Heart left ventricle (tissue), 16 donors: ENCODE measurements around the gene PIGM. TPM values are rescaled to one million over a fixed set of nuclear protein-coding genes. Genes with fewer than 3 reads are reported as not detected.

Experiments
- ATAC-seq, 4 donors: fragments of 200-7000 bp; cut with Tn5 transposase; one replicate each; pipeline ENCODE4 v1.9.1; 2020 to 2022; ENCODE audit warnings: moderate library complexity in 4 of 4, mild to moderate bottlenecking in 3 of 4, moderate number of reproducible peaks in 1 of 4
- DNase-seq, 5 donors: peaks; one replicate each; pipeline ENCODE4 v3.0.0-alpha.2; 2020
- H3K27ac ChIP-seq, 12 donors: fragments of 200-600 bp; sonication (generic) in 4 of 12; one replicate each; pipeline versions ENCODE4 v1.5.0 to v1.8.0; 2016 to 2022; ENCODE audit warnings: mild to moderate bottlenecking in 2 of 12
- H3K27me3 ChIP-seq, 9 donors: fragments of 200-600 bp; sonication (generic) in 2 of 9; one replicate each; pipeline versions ENCODE4 v1.5.1 to v1.8.0; 2016 to 2022; ENCODE audit warnings: mild to moderate bottlenecking in 3 of 9
- H3K36me3 ChIP-seq, 9 donors: fragments of 200-600 bp; sonication (generic) in 2 of 9; one replicate each; pipeline versions ENCODE4 v1.5.0 to v1.8.0; 2018 to 2022; ENCODE audit warnings: mild to moderate bottlenecking in 2 of 9
- H3K4me1 ChIP-seq, 12 donors: fragments of 200-600 bp; sonication (generic) in 4 of 12; one replicate each; pipeline versions ENCODE4 v1.5.0 to v1.8.0; 2016 to 2022; ENCODE audit warnings: mild to moderate bottlenecking in 3 of 12
- H3K4me3 ChIP-seq, 12 donors: fragments of 200-600 bp; sonication (generic) in 4 of 12; one replicate each; pipeline versions ENCODE4 v1.5.0 to v1.8.0; 2017 to 2022; ENCODE audit warnings: mild to moderate bottlenecking in 9 of 12, moderate library complexity in 4 of 12
- H3K9me3 ChIP-seq, 12 donors: fragments of 200-600 bp; sonication (generic) in 4 of 12; one replicate each; pipeline versions ENCODE4 v1.5.0 to v1.8.0; 2016 to 2022; ENCODE audit warnings: mild to moderate bottlenecking in 1 of 12
- CTCF ChIP-seq, 12 donors: fragments of 200-600 bp; sonication (generic) in 4 of 12; IDR thresholded peaks; one replicate each; pipeline versions ENCODE4 v1.5.0 to v1.8.0; 2018 to 2022; ENCODE audit warnings: antibody characterized with exemption in 12 of 12, mild to moderate bottlenecking in 5 of 12
- POLR2A ChIP-seq, 2 donors: fragments of 450-650 bp; IDR thresholded peaks; one replicate each; pipeline ENCODE4 v1.6.1; 2017; ENCODE audit warnings: antibody characterized with exemption in 2 of 2, mild to moderate bottlenecking in 2 of 2, moderate library complexity in 2 of 2
- WGBS, 4 donors: extraction: QIAGEN DNeasy Blood & Tissue Kit in 2 of 4; methylation state at CpG; one replicate each; pipeline versions ENCODE4 v1.1.5 to v1.1.7; 2013 to 2018; 5-methylcytosine and 5-hydroxymethylcytosine counted together
- intact Hi-C, 10 donors: fragments of 100-400 bp; cut with DNase I; formaldehyde crosslinking; loops; one replicate each; pipeline versions ENCODE4 v1.11.1 to v1.14.2; 2022
- polyA plus RNA-seq, 2 donors: library from polyadenylated mRNA; stranded (reverse); fragments of 200-250 nt; gene quantifications; one replicate each; pipeline ENCODE4 v1.2.3, GENCODE V29; 2013
- total RNA-seq, 9 donors: library from RNA; depleted of rRNA in 2 of 9; stranded (reverse); fragments of >200 nt in 2 of 9; fragmentation: NEBNext Ultra II Directional in 3 of 9; extraction: Animal tissue kit (Norgen Biotek cat#: 25700) in 3 of 9; gene quantifications; one replicate each; pipeline versions ENCODE4 v1.1.0 to v1.2.4, GENCODE V29; 2016 to 2023
- donor health status: ischemic (EF 13 %, LVEDD 7.1; RV severe dilation, severe dysfunction).
- donor health status: healthy with polysubstance abuse.
- donor health status: DM: no; HTN: yes; CAD: no.
- donor health status: DM: no; HTN: no; CAD: no.
- donor health status: ischemic (EF 25% LVEDD 6.9; RV normal size, moderate dysfunction).
- donor health status: ischemic (EF 25% LVEDD 5.7; RV mildly dilated, moderate dysfunction).
- donor health status: healthy.
- donor health status: DM: yes; HTN: yes; CAD: no.
- donor health status: ischemic (EF 35%, LVEDD 5.7; RV mildly dilated, moderate dysfunction).
- donor health status: nonischemic (EF 11% LVEDD 7.7; RV severe dilation, severe dysfunction).
- donor health status: DM: yes; HTN: yes; CAD: no.
- donor health status: PGD.
- donor health status: ischemic (EF 29% LVEDD 5.4; RV normal size, mild dysfunction).
- donor health status: nonischemic (EF 23%, LVEDD 6.1; RV moderate dilation, normal function).

PIGM gene
- total and polyA plus RNA-seq, 11 donors: 1.6 to 4.1 (median 2.3) TPM

DNA sequence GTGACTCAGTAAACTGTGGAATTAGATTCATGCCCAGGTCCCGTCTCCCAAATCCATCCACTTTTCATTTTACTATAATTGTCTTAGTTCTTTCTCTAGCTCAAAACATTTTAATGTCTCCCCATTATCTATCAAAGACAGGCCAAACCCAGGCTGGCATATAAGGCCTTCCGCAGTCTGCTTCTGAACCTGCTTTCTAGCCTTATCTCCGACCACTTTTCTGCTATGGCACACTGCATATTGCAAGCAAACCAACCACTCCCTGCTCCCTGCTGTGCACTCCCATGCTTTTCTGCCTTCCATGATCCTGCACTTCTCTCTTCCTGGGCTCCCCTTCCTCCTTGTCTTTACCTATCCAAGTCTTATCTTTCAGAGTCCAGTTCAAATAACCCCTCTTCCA, 17.3 kb upstream of the PIGM start:
- intact Hi-C loops: loop anchor here in 3 of 10 donors (5.0 kb wide), 2 partner anchors 33 to 38 kb away; partner anchors contain the start of gene KCNJ9 (in 2 of the 3)
- peaks cover 0 to 14% (median 8%) of the 10 kb centered on the region in 12 donors for H3K4me1 ChIP-seq
- no peak overlapping the region for H3K4me3 ChIP-seq
- DNase-seq (no peak), ATAC-seq (no peak)
- 80 to 90% (median 85%) methylated on average over 3 of the region's 3 CpGs for WGBS, 4 donors
- H3K27me3 ChIP-seq: peaks cover 0 to 25% (median 0%) of the 10 kb centered on the region in 9 donors
- TF ChIP-seq POLR2A (IDR thresholded peaks at IDR 0.05): no peak
- no peak for TF ChIP-seq CTCF (IDR thresholded peaks at IDR 0.05)
- H3K27ac ChIP-seq: no peak overlapping the region
- H3K9me3 ChIP-seq: no peaks in the 10 kb centered on the region
- no peaks in the 10 kb centered on the region for H3K36me3 ChIP-seq

DNA sequence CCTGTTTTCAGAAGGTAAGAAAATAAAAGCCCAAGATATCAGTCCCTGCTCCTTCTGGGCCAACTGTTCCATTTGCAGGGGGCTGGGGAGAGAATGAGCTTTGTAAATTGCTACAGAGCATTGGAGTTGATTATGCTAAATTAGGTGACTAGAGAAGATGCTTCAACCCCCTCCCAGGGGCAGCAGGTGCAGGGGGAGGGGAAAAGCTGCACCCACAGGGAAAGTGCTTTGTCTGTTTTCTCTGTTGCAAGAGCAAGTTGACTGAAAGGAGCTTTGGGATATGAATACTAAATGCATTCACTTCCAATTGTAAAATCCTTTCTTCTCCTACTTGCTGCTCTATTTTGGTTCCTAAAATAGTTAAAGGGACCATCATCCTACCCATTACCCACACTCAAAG, 16.5 kb upstream of the PIGM start:
- Histone ChIP-seq H3K4me1 (peaks cover 0 to 14% (median 8%) of the 10 kb centered on the region in 12 donors), H3K9me3 (no peaks in the 10 kb centered on the region), H3K4me3 (no peak overlapping the region), H3K27me3 (peaks cover 0 to 25% (median 0%) of the 10 kb centered on the region in 9 donors), H3K36me3 (no peaks in the 10 kb centered on the region), H3K27ac (no peak overlapping the region)
- no peak for TF ChIP-seq CTCF (IDR thresholded peaks at IDR 0.05)
- TF ChIP-seq POLR2A (IDR thresholded peaks at IDR 0.05): no peak
- ATAC-seq (no peak), DNase-seq (no peak)
- intact Hi-C loops: loop anchor here in 3 of 10 donors (5.0 kb wide), 2 partner anchors 34 to 39 kb away; partner anchors contain the start of gene KCNJ9 (in 2 of the 3)

DNA sequence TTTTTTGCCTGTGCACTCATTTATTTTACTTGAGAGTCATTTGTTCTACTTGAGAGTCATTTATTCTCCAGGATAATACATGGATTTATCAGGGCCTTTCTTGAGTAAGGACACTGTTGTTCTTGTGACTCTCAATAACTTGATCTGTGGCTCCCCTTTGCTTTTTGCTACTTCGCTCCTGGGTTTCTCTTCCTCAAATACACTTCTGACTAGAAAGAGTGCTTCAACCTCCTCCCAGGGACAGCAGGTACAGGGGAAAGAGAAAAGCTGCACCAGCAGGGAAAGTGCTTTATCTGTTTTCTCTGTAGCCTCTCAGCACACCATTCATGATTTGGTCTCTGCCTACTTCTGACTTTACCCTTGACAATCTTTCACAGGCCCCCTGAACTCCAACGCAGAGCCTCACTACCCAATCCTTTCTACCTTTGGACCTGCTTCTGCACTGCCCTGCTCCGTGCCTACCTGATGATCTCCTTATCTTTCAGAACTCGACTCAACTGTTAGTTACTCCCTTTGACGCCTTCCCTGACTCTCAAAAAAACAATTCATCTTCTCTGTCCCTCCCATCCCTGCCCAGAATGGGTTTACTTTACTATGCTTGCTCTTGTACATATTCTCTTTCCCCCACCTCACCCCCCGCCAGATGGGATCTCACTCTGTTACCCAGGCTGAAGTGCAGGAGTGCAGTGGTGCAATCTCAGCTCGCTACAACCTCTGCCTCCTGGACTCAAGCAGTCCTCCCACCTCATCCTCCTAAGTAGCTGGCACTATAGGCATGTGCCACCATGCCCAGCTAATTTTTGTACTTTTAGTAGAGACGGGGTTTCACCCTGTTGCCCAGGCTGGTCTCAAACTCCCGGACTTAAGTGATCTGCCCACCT, 15.6 kb upstream of the PIGM start:
- intact Hi-C loops: loop anchor here in 4 of 10 donors (2.0 to 5.0 kb wide), 3 partner anchors 35 to 40 kb away; partner anchors contain the start of gene KCNJ9 (in 2 of the 4)
- no peak for DNase-seq
- TF ChIP-seq CTCF (IDR thresholded peaks at IDR 0.05) (no peak), POLR2A (IDR thresholded peaks at IDR 0.05) (no peak)
- Histone ChIP-seq H3K4me1 (peaks cover 0 to 14% (median 8%) of the 10 kb centered on the region in 12 donors), H3K27ac (peak overlapping the region in 1 of 12 donors; percentile 12), H3K36me3 (no peaks in the 10 kb centered on the region), H3K9me3 (no peaks in the 10 kb centered on the region), H3K4me3 (peak overlapping the region in 4 of 12 donors; percentile 0 to 22 (median 18)), H3K27me3 (peaks cover 0 to 19% (median 0%) of the 10 kb centered on the region in 9 donors)
- no peak for ATAC-seq
- WGBS, 4 donors: 71 to 77% (median 71%) methylated on average over 9 of the region's 9 CpGs

DNA sequence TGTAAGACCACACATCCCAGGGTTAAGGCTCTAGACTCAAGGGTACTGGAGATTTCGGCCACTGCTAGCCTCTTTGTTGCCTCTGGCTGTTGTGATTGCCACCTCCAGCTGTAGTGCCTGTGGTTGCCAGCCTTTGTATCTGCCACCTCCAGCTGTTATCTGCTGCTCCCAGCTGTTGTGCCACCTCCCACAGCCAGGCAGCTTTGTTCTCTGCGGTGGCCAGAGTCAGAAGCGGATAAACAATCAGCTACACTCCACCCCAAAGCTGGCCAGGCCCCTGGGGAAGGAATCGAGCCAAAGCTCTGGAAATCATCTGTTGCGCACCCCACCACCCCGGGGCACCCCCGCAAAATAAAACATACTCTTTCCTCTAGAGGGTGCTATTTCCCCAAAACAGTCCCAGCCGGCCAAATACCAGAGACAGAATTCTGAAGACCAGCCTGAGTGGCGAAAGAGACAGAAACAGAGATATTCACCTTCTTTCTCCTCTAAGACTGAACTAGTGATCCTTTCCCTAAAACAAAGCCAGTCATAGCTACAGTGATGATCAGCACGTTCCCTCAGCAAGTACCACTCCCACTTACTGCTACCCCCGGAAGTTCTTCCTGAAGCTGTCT, 14.8 kb upstream of the PIGM start:
- Histone ChIP-seq H3K4me1 (peaks cover 0 to 14% (median 8%) of the 10 kb centered on the region in 12 donors), H3K36me3 (no peaks in the 10 kb centered on the region), H3K9me3 (no peaks in the 10 kb centered on the region), H3K4me3 (peak overlapping the region in 4 of 12 donors; percentile 0 to 22 (median 18)), H3K27me3 (peaks cover 0 to 14% (median 0%) of the 10 kb centered on the region in 9 donors), H3K27ac (peak overlapping the region in 1 of 12 donors; percentile 12)
- 3 to 6% (median 4%) methylated on average over 11 of the region's 11 CpGs for WGBS, 4 donors
- peak; percentile 78 to 91 (median 82) for ATAC-seq
- intact Hi-C loops: loop anchor here in 4 of 10 donors (2.0 to 5.0 kb wide), 3 partner anchors 36 to 41 kb away; partner anchors contain the start of gene KCNJ9 (in 2 of the 4)
- peak; percentile 43 to 67 (median 51) for DNase-seq
- TF ChIP-seq POLR2A (IDR thresholded peaks at IDR 0.05): no peak
- peak; percentile 42 to 70 (median 58) for TF ChIP-seq CTCF (IDR thresholded peaks at IDR 0.05)
